ENCODE measurements around the gene NRARP.

The NRARP gene

GRCh38 chr9:137323531-137324331, 21.7 kb upstream of the NRARP start:
- no peak overlapping the region for H3K27ac ChIP-seq (ENCODE audit: insufficient read depth, low read length, poor library complexity, severe bottlenecking)
- peaks cover 25% of the 10 kb centered on the region for H3K27me3 ChIP-seq (replicated peaks; ENCODE audit: control insufficient read depth, insufficient read depth, low read length, poor library complexity, severe bottlenecking)
- DNase-seq: no peak
- H3K4me3 ChIP-seq (ENCODE audit: insufficient read depth, low read depth, low read length, poor library complexity, severe bottlenecking): no peak overlapping the region
- no peaks in the 10 kb centered on the region for H3K36me3 ChIP-seq (ENCODE audit: control insufficient read depth, insufficient read depth, low read length)
- H3K9me3 ChIP-seq (ENCODE audit: control insufficient read depth, low read length): peaks cover 6% of the 10 kb centered on the region
- H3K4me1 ChIP-seq (ENCODE audit: control insufficient read depth, insufficient read depth, low read length, poor library complexity, severe bottlenecking): peaks cover 14% of the 10 kb centered on the region

GRCh38 chr9:137321726-137322361, 19.8 kb upstream of the NRARP start:
- no peaks in the 10 kb centered on the region for H3K36me3 ChIP-seq (ENCODE audit: control insufficient read depth, insufficient read depth, low read length)
- DNase-seq: no peak
- no peak overlapping the region for H3K27ac ChIP-seq (ENCODE audit: insufficient read depth, low read length, poor library complexity, severe bottlenecking)
- peaks cover 14% of the 10 kb centered on the region for H3K4me1 ChIP-seq (ENCODE audit: control insufficient read depth, insufficient read depth, low read length, poor library complexity, severe bottlenecking)
- H3K27me3 ChIP-seq (replicated peaks; ENCODE audit: control insufficient read depth, insufficient read depth, low read length, poor library complexity, severe bottlenecking): peaks cover 18% of the 10 kb centered on the region
- H3K4me3 ChIP-seq (ENCODE audit: insufficient read depth, low read depth, low read length, poor library complexity, severe bottlenecking): no peak overlapping the region
- H3K9me3 ChIP-seq (ENCODE audit: control insufficient read depth, low read length): no peaks in the 10 kb centered on the region

- H3K4me3 ChIP-seq (ENCODE audit: insufficient read depth, low read depth, low read length, poor library complexity, severe bottlenecking): no peak overlapping the region
- H3K27me3 ChIP-seq (replicated peaks; ENCODE audit: control insufficient read depth, insufficient read depth, low read length, poor library complexity, severe bottlenecking): peaks cover 8% of the 10 kb centered on the region
- H3K36me3 ChIP-seq (ENCODE audit: control insufficient read depth, insufficient read depth, low read length): no peaks in the 10 kb centered on the region
- no peaks in the 10 kb centered on the region for H3K9me3 ChIP-seq (ENCODE audit: control insufficient read depth, low read length)
- DNase-seq: no peak
- H3K27ac ChIP-seq (ENCODE audit: insufficient read depth, low read length, poor library complexity, severe bottlenecking): no peak overlapping the region
- H3K4me1 ChIP-seq (ENCODE audit: control insufficient read depth, insufficient read depth, low read length, poor library complexity, severe bottlenecking): peaks cover 14% of the 10 kb centered on the region
These were observed 18.7 kb upstream of the NRARP start for GRCh38 chr9:137320555-137321384.

- peaks cover 17% of the 10 kb centered on the region for H3K4me1 ChIP-seq (ENCODE audit: control insufficient read depth, insufficient read depth, low read length, poor library complexity, severe bottlenecking)
- no peaks in the 10 kb centered on the region for H3K36me3 ChIP-seq (ENCODE audit: control insufficient read depth, insufficient read depth, low read length)
- no peak overlapping the region for H3K27ac ChIP-seq (ENCODE audit: insufficient read depth, low read length, poor library complexity, severe bottlenecking)
- peaks cover 10% of the 10 kb centered on the region for H3K27me3 ChIP-seq (replicated peaks; ENCODE audit: control insufficient read depth, insufficient read depth, low read length, poor library complexity, severe bottlenecking)
- no peak overlapping the region for H3K4me3 ChIP-seq (ENCODE audit: insufficient read depth, low read depth, low read length, poor library complexity, severe bottlenecking)
- H3K9me3 ChIP-seq (ENCODE audit: control insufficient read depth, low read length): no peaks in the 10 kb centered on the region
- no peak for DNase-seq
These were observed 17.9 kb upstream of the NRARP start for GRCh38 chr9:137319739-137320551.

- H3K9me3 ChIP-seq (ENCODE audit: control insufficient read depth, low read length): no peaks in the 10 kb centered on the region
- no peak overlapping the region for H3K4me3 ChIP-seq (ENCODE audit: insufficient read depth, low read depth, low read length, poor library complexity, severe bottlenecking)
- H3K27me3 ChIP-seq (replicated peaks; ENCODE audit: control insufficient read depth, insufficient read depth, low read length, poor library complexity, severe bottlenecking): peaks cover 10% of the 10 kb centered on the region
- no peak for DNase-seq
- peaks cover 17% of the 10 kb centered on the region for H3K4me1 ChIP-seq (ENCODE audit: control insufficient read depth, insufficient read depth, low read length, poor library complexity, severe bottlenecking)
- H3K36me3 ChIP-seq (ENCODE audit: control insufficient read depth, insufficient read depth, low read length): no peaks in the 10 kb centered on the region
- no peak overlapping the region for H3K27ac ChIP-seq (ENCODE audit: insufficient read depth, low read length, poor library complexity, severe bottlenecking)
These were observed 17.1 kb upstream of the NRARP start for GRCh38 chr9:137319011-137319738.

GRCh38 chr9:137318602-137319001, 16.5 kb upstream of the NRARP start:
- H3K4me3 ChIP-seq (ENCODE audit: insufficient read depth, low read depth, low read length, poor library complexity, severe bottlenecking): no peak overlapping the region
- no peaks in the 10 kb centered on the region for H3K36me3 ChIP-seq (ENCODE audit: control insufficient read depth, insufficient read depth, low read length)
- DNase-seq: no peak
- no peaks in the 10 kb centered on the region for H3K9me3 ChIP-seq (ENCODE audit: control insufficient read depth, low read length)
- H3K27me3 ChIP-seq (replicated peaks; ENCODE audit: control insufficient read depth, insufficient read depth, low read length, poor library complexity, severe bottlenecking): peaks cover 10% of the 10 kb centered on the region
- peaks cover 17% of the 10 kb centered on the region for H3K4me1 ChIP-seq (ENCODE audit: control insufficient read depth, insufficient read depth, low read length, poor library complexity, severe bottlenecking)
- H3K27ac ChIP-seq (ENCODE audit: insufficient read depth, low read length, poor library complexity, severe bottlenecking): no peak overlapping the region

- Histone ChIP-seq H3K4me3 (ENCODE audit: insufficient read depth, low read depth, low read length, poor library complexity, severe bottlenecking) (no peak overlapping the region), H3K27ac (ENCODE audit: insufficient read depth, low read length, poor library complexity, severe bottlenecking) (no peak overlapping the region), H3K4me1 (ENCODE audit: control insufficient read depth, insufficient read depth, low read length, poor library complexity, severe bottlenecking) (peaks cover 17% of the 10 kb centered on the region), H3K36me3 (ENCODE audit: control insufficient read depth, insufficient read depth, low read length) (no peaks in the 10 kb centered on the region), H3K9me3 (ENCODE audit: control insufficient read depth, low read length) (no peaks in the 10 kb centered on the region), H3K27me3 (replicated peaks; ENCODE audit: control insufficient read depth, insufficient read depth, low read length, poor library complexity, severe bottlenecking) (peaks cover 10% of the 10 kb centered on the region)
- DNase-seq: no peak
These were observed 15.8 kb upstream of the NRARP start for GRCh38 chr9:137317718-137318511.

- Histone ChIP-seq H3K27me3 (replicated peaks; ENCODE audit: control insufficient read depth, insufficient read depth, low read length, poor library complexity, severe bottlenecking) (peaks cover 10% of the 10 kb centered on the region), H3K4me1 (ENCODE audit: control insufficient read depth, insufficient read depth, low read length, poor library complexity, severe bottlenecking) (peaks cover 17% of the 10 kb centered on the region), H3K9me3 (ENCODE audit: control insufficient read depth, low read length) (no peaks in the 10 kb centered on the region), H3K36me3 (ENCODE audit: control insufficient read depth, insufficient read depth, low read length) (no peaks in the 10 kb centered on the region), H3K27ac (ENCODE audit: insufficient read depth, low read length, poor library complexity, severe bottlenecking) (no peak overlapping the region), H3K4me3 (ENCODE audit: insufficient read depth, low read depth, low read length, poor library complexity, severe bottlenecking) (no peak overlapping the region)
- no peak for DNase-seq
These were observed 15.1 kb upstream of the NRARP start for GRCh38 chr9:137317021-137317717.
